Stimulated activated CD8-positive, alpha-beta memory T cell treated with anti-CD3 and anti-CD28 coated beads, Interleukin-7, amount 100 ng/mL, for 4 hours (primary cell): ENCODE results near the gene FOXP2.
"Not testable (repeated sequence)": the region's sequence is repeated elsewhere in the genome, so short reads cannot be mapped to it uniquely, and the experiment has no call there.

ENCODE experiments used
- DNase-seq, 2 donors: peaks; one replicate each; pipeline ENCODE4 v3.0.0-alpha.2; 2020; ENCODE audit warnings: low read depth in 2 of 2

The FOXP2 gene

GRCh38 chr7:114414156-114415063, at the start of gene FOXP2:
FOXP2 (plus strand) TSS chr7:114414815; CDS start chr7:114426512, 11,697 bp downstream.
- DNase-seq, result no peak

GRCh38 chr7:114365791-114366190, 48.8 kb upstream of the FOXP2 start:
- DNase-seq, result no peak

- DNase-seq, result no peak
Measured at GRCh38 chr7:114368492-114368891, 46.1 kb upstream of the FOXP2 start.

- no peak for DNase-seq
Measured at GRCh38 chr7:114369294-114369693, 45.3 kb upstream of the FOXP2 start.

GRCh38 chr7:114372619-114373018, 42.0 kb upstream of the FOXP2 start:
- no peak for DNase-seq

- DNase-seq, result no peak
Measured at GRCh38 chr7:114375907-114376306, 38.7 kb upstream of the FOXP2 start.

- not testable (repeated sequence) for DNase-seq
Measured at GRCh38 chr7:114383946-114384345, 30.7 kb upstream of the FOXP2 start.

- DNase-seq, result not testable (repeated sequence)
Measured at GRCh38 chr7:114384346-114384745, 30.3 kb upstream of the FOXP2 start.

GRCh38 chr7:114388021-114388420, 26.6 kb upstream of the FOXP2 start:
- DNase-seq, result no peak

GRCh38 chr7:114392686-114393085, 21.9 kb upstream of the FOXP2 start:
- no peak for DNase-seq

GRCh38 chr7:114402876-114403635, 11.6 kb upstream of the FOXP2 start:
- no peak for DNase-seq

- DNase-seq, result no peak
Measured at GRCh38 chr7:114405427-114405826, 9.2 kb upstream of the FOXP2 start.

- DNase-seq, result no peak
Measured at GRCh38 chr7:114409750-114410149, 4.9 kb upstream of the FOXP2 start.

GRCh38 chr7:114412548-114412947, 2.1 kb upstream of the FOXP2 start:
- DNase-seq, result no peak

- DNase-seq, result no peak
Measured at GRCh38 chr7:114413761-114414155, 857 bp upstream of the FOXP2 start.

GRCh38 chr7:114415064-114415989, 712 bp downstream of the FOXP2 start:
- DNase-seq, result no peak

- no peak for DNase-seq
Measured at GRCh38 chr7:114416129-114416990, 1.7 kb downstream of the FOXP2 start.

GRCh38 chr7:114417290-114417689, 2.7 kb downstream of the FOXP2 start:
- no peak for DNase-seq

- no peak for DNase-seq
Measured at GRCh38 chr7:114418117-114418516, 3.5 kb downstream of the FOXP2 start.

- no peak for DNase-seq
Measured at GRCh38 chr7:114419441-114420272, 5.0 kb downstream of the FOXP2 start.
